K562 (cell line): ENCODE data around the gene PPM1F. TPM values are rescaled to one million over a fixed set of nuclear protein-coding genes. Genes with fewer than 3 reads are reported as not detected.

ENCODE experiments used
- ARID1B ChIP-seq: fragments of 450-650 bp; IDR thresholded peaks from 2 replicates; pipeline ENCODE4 v1.6.1; 2016; ENCODE audit warnings: antibody characterized with exemption, mild to moderate bottlenecking, inconsistent platforms
- BHLHE40 ChIP-seq: IDR thresholded peaks from 2 replicates; pipeline ENCODE4 v1.6.1; 2011; ENCODE audit warnings: low read length, improper control_type of control experiment
- CBX2 ChIP-seq: fragments of 200-600 bp; sonication (generic); IDR thresholded peaks from one replicate; pipeline ENCODE4 v1.6.1; 2012; ENCODE audit warnings: mild to moderate bottlenecking, low read length, inconsistent platforms; ENCODE audit not compliant: insufficient read depth, poor library complexity, severe bottlenecking
- CHD2 ChIP-seq: IDR thresholded peaks from 2 replicates; pipeline ENCODE4 v1.6.1; 2011; ENCODE audit warnings: low read depth, low read length
- CHD4 ChIP-seq: fragments of 200-600 bp; sonication (generic); IDR thresholded peaks from 3 replicates; pipeline ENCODE4 v1.6.1; 2012; ENCODE audit warnings: low read depth, mild to moderate bottlenecking, mixed read lengths, low read length, inconsistent platforms; ENCODE audit not compliant: insufficient read depth, insufficient replicate concordance, poor library complexity, severe bottlenecking
- EP300 ChIP-seq: IDR thresholded peaks from 2 replicates; pipeline ENCODE4 v1.6.1; 2012; ENCODE audit warnings: low read length, improper control_type of control experiment
- EZH2 ChIP-seq: IDR thresholded peaks from 2 replicates; pipeline ENCODE4 v1.6.1; 2012; ENCODE audit warnings: low read depth, mild to moderate bottlenecking, inconsistent platforms, low read length, borderline replicate concordance
- GTF2F1 ChIP-seq: IDR thresholded peaks from 2 replicates; pipeline ENCODE4 v1.6.1; 2011; ENCODE audit warnings: low read depth, low read length, improper control_type of control experiment
- HCFC1 ChIP-seq: IDR thresholded peaks from 2 replicates; pipeline ENCODE4 v1.6.1; 2012; ENCODE audit warnings: low read depth, low read length, improper control_type of control experiment
- ILK ChIP-seq: fragments of 450-650 bp; IDR thresholded peaks from 2 replicates; pipeline ENCODE4 v1.6.1; 2016; ENCODE audit warnings: missing genetic modification characterization, low read depth, mild to moderate bottlenecking, missing compliant biosample characterization, moderate library complexity, borderline replicate concordance
- JUND ChIP-seq, 2 experiments: IDR thresholded peaks; 2 replicates in 1 of 2; 3 replicates in 1 of 2; pipeline ENCODE4 v1.6.1; 2011; ENCODE audit warnings: borderline replicate concordance in 2 of 2, low read depth in 2 of 2, low read length in 2 of 2, improper control_type of control experiment in 1 of 2, missing biosample characterization in 1 of 2, missing genetic modification characterization in 1 of 2, missing genetic modification reagents in 1 of 2
- KAT8 ChIP-seq: fragments of 450-650 bp; IDR thresholded peaks from 2 replicates; pipeline ENCODE4 v1.6.1; 2016; ENCODE audit warnings: low read depth, mild to moderate bottlenecking
- L3MBTL2 ChIP-seq: fragments of 450-650 bp; IDR thresholded peaks from 2 replicates; pipeline ENCODE4 v1.6.1; 2016; ENCODE audit warnings: mild to moderate bottlenecking, moderate library complexity
- MXI1 ChIP-seq: IDR thresholded peaks from 2 replicates; pipeline ENCODE4 v1.6.1; 2011; ENCODE audit warnings: low read depth, mild to moderate bottlenecking, improper control_type of control experiment, low read length
- MYC ChIP-seq, 2 experiments: fragments of 250-450 bp in 1 of 2; sonication (Bioruptor Pico) in 1 of 2; IDR thresholded peaks; 2 replicates each; pipeline versions ENCODE4 v1.5.1 to v1.6.1; 2012 to 2021; ENCODE audit warnings: low read depth in 2 of 2, borderline replicate concordance in 1 of 2, improper control_type of control experiment in 1 of 2, low read length in 1 of 2, mild to moderate bottlenecking in 1 of 2, moderate library complexity in 1 of 2
- RBM17 ChIP-seq: fragments of 200-400 bp; formaldehyde crosslinking; IDR thresholded peaks from 2 replicates; pipeline ENCODE4 v1.6.1; 2017; ENCODE audit warnings: low read depth, mild to moderate bottlenecking, low read length, borderline replicate concordance
- RCOR1 ChIP-seq, 2 experiments: IDR thresholded peaks; 2 replicates each; pipeline ENCODE4 v1.6.1; 2012; ENCODE audit warnings: low read depth in 2 of 2, low read length in 2 of 2, borderline replicate concordance in 1 of 2, improper control_type of control experiment in 1 of 2
- RFX5 ChIP-seq: IDR thresholded peaks from 2 replicates; pipeline ENCODE4 v1.6.1; 2011; ENCODE audit warnings: low read depth, mild to moderate bottlenecking, improper control_type of control experiment, low read length
- SMAD1 ChIP-seq: fragments of 150-350 bp; IDR thresholded peaks from 2 replicates; pipeline ENCODE4 v1.6.1; 2014; ENCODE audit warnings: low read length, low read depth; ENCODE audit not compliant: partially characterized antibody
- SMARCB1 ChIP-seq: IDR thresholded peaks from 2 replicates; pipeline ENCODE4 v1.6.1; 2011; ENCODE audit warnings: improper control_type of control experiment, low read depth; ENCODE audit not compliant: insufficient read length
- TBP ChIP-seq: optimal IDR thresholded peaks from 2 replicates; pipeline ENCODE3; 2011; ENCODE audit warnings: low read depth, low read length, improper control_type of control experiment
- ZNF699 ChIP-seq: fragments of 250-450 bp; sonication (Bioruptor Pico); IDR thresholded peaks from 2 replicates; pipeline ENCODE4 v1.8.0; 2021; ENCODE audit warnings: mild to moderate bottlenecking, moderate library complexity; ENCODE audit not compliant: insufficient replicate concordance
- ZNF766 ChIP-seq: fragments of 200-800 bp; sonication (Bioruptor generic); conservative IDR thresholded peaks from 2 replicates; pipeline ENCODE4 v1.6.1; 2016; ENCODE audit warnings: missing genetic modification characterization, missing compliant biosample characterization
- polyA plus RNA-seq, 8 experiments: library from polyadenylated mRNA; depleted of rRNA in 4 of 8; stranded (reverse) in 5 of 8; unstranded in 3 of 8; fragments of >200 nt; fragmentation: Nextera tagmentation in 2 of 8; fragmentation: Illumina TruSeq in 1 of 8; extraction: Ambion mirVana in 2 of 8; extraction: Trizol in 1 of 8; gene quantifications; 2 replicates each; pipeline versions ENCODE4 v1.2.1 to v1.2.3, GENCODE V29; 2011 to 2014; ENCODE audit warnings: inconsistent platforms in 1 of 8, missing spikeins in 1 of 8
- total RNA-seq, 7 experiments: library from RNA; depleted of rRNA in 6 of 7; stranded (reverse); fragments of >200 nt in 6 of 7; fragmentation: Illumina TruSeq in 2 of 7; extraction: Trizol in 2 of 7; gene quantifications; 2 replicates each; pipeline versions ENCODE4 v1.2.1 to v1.2.3, GENCODE V29; 2011 to 2021; ENCODE audit warnings: low replicate concordance in 1 of 7
- TF ChIP-seq, protein P1 (sequence below): sonication (generic); formaldehyde crosslinking; IDR thresholded peaks from 2 replicates; pipeline ENCODE4 v1.8.1; 2023; ENCODE audit warnings: mild to moderate bottlenecking, missing genetic modification reagents
- TF ChIP-seq, protein P2 (sequence below): sonication (generic); formaldehyde crosslinking; IDR thresholded peaks from 2 replicates; pipeline ENCODE4 v1.8.1; 2023; ENCODE audit warnings: mild to moderate bottlenecking, missing genetic modification reagents, moderate library complexity

The PPM1F gene
- total and polyA plus RNA-seq, 9 of the 15 experiments (the other 6 are each of a cell fraction or from before 2014, with no cell fraction given) = 2.1 to 159 (median 64.0) TPM

DNA sequence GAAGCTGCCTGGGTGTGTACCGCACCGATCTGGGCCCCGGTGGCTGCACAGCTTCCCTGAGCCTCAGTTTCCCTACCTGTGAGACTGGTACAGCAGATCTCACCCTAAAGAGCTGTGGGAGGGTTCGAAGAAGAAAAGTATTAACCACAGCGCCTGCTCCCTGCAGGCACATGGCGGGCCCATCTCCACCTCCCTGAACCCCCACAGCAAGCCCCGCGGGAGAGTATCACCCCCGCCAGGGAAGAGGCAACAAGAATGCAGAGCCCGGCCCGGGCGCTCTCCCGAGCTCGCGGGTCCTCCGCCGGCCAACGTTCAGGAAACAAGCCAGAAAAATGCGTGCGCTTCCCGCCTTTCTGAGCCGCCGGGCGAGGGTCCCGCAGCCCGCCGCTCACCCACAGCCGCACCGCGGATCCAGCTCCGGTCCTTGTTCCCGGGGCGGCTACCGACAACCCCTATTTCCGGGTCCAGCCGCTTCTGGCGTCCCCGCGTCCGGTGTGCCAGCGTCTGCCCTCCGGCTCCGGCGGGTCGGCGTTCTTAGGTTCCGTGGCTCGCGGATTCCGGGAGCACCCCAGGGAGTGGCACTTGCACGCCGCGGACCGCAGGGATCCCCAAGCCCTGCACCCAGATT is 29.8 kb upstream of the PPM1F start, which contains the start of gene TOP3B (continued):
- TF ChIP-seq JUND (IDR thresholded peaks at IDR 0.05; ENCODE audit: borderline replicate concordance, low read depth, low read length) = peak; percentile 96
- no peak for TF ChIP-seq JUND (tag; IDR thresholded peaks at IDR 0.05; ENCODE audit: borderline replicate concordance, low read depth, low read length)
- TF ChIP-seq CHD4 = no peak
- TF ChIP-seq EZH2 = no peak
- TF ChIP-seq SMARCB1 = peak; percentile 96
- no peak for TF ChIP-seq CBX2
- TF ChIP-seq SMAD1 = no peak
- no peak for TF ChIP-seq ZNF699 (CRISPR knock-in tag)
- no peak for TF ChIP-seq RBM17
- no peak for TF ChIP-seq ILK (tag)
- TF ChIP-seq RFX5 = peak; percentile 71; the same call in 1 of the 2 replicates
- peak; percentile 93 for TF ChIP-seq EP300
- TF ChIP-seq ZNF766 (CRISPR knock-in tag) = no peak
- peak; percentile 96 for TF ChIP-seq MYC (IDR thresholded peaks at IDR 0.05; ENCODE audit: low read depth, low read length)
- TF ChIP-seq MYC (CRISPR knock-in tag; IDR thresholded peaks at IDR 0.05; ENCODE audit: borderline replicate concordance, low read depth) = no peak
- TF ChIP-seq CHD2 = peak; percentile 74
- TF ChIP-seq L3MBTL2 = no peak
- peak; percentile 88 for TF ChIP-seq BHLHE40
- TF ChIP-seq MXI1 = peak; percentile 82
- TF ChIP-seq TBP = no peak
- TF ChIP-seq ARID1B = no peak
- TF ChIP-seq RCOR1 (IDR thresholded peaks at IDR 0.05; ENCODE audit: borderline replicate concordance in 1 of 2, low read depth in 2 of 2, low read length in 2 of 2) = peak; percentile 96 to 98
- TF ChIP-seq, protein P1, sequence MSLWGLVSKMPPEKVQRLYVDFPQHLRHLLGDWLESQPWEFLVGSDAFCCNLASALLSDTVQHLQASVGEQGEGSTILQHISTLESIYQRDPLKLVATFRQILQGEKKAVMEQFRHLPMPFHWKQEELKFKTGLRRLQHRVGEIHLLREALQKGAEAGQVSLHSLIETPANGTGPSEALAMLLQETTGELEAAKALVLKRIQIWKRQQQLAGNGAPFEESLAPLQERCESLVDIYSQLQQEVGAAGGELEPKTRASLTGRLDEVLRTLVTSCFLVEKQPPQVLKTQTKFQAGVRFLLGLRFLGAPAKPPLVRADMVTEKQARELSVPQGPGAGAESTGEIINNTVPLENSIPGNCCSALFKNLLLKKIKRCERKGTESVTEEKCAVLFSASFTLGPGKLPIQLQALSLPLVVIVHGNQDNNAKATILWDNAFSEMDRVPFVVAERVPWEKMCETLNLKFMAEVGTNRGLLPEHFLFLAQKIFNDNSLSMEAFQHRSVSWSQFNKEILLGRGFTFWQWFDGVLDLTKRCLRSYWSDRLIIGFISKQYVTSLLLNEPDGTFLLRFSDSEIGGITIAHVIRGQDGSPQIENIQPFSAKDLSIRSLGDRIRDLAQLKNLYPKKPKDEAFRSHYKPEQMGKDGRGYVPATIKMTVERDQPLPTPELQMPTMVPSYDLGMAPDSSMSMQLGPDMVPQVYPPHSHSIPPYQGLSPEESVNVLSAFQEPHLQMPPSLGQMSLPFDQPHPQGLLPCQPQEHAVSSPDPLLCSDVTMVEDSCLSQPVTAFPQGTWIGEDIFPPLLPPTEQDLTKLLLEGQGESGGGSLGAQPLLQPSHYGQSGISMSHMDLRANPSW (CRISPR knock-in tag) = peak; percentile 100
- TF ChIP-seq, protein P2, sequence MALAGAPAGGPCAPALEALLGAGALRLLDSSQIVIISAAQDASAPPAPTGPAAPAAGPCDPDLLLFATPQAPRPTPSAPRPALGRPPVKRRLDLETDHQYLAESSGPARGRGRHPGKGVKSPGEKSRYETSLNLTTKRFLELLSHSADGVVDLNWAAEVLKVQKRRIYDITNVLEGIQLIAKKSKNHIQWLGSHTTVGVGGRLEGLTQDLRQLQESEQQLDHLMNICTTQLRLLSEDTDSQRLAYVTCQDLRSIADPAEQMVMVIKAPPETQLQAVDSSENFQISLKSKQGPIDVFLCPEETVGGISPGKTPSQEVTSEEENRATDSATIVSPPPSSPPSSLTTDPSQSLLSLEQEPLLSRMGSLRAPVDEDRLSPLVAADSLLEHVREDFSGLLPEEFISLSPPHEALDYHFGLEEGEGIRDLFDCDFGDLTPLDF (CRISPR knock-in tag) = peak; percentile 98
- TF ChIP-seq GTF2F1 = peak; percentile 98
- TF ChIP-seq KAT8 = no peak
- peak; percentile 99 for TF ChIP-seq HCFC1
